ENCODE data around the gene GUCA2B.

GUCA2B gene

GRCh38 chr1:42152907-42153600 lies at the start of gene GUCA2B:
GUCA2B (plus strand) TSS chr1:42153410; CDS start chr1:42153451, 41 bp downstream.
- no peak within 1 kb of the TSS for H3K4me3 ChIP-seq (ENCODE audit: low read depth, low read length)
- no peak for TF ChIP-seq CTCF (IDR thresholded peaks at IDR 0.05; ENCODE audit: borderline replicate concordance, insufficient read depth, low read depth, low read length)

DNA sequence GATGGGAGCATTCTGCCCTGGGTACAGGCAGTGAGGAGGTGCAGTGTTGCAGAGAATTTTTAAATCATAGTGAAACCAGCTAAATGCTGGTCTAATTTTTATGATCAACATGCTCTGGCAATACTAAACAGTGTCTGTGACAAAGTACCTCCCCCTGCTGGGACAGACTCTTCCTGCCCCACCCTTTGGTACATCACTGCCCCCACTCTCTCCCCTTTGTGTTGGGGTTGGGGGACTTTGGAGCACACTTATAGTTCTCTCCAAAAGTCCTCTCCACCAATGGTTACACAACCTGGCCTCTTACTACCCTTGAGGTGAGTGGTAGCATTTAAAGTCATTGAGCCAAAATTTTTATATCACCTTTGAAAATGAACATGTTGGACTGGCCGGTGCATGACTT lies 48.2 kb upstream of the GUCA2B start:
- H3K4me3 ChIP-seq (ENCODE audit: low read depth, low read length) = no peak overlapping the region
- TF ChIP-seq CTCF (IDR thresholded peaks at IDR 0.05; ENCODE audit: borderline replicate concordance, insufficient read depth, low read depth, low read length) = no peak

- H3K4me3 ChIP-seq (ENCODE audit: low read depth, low read length) = no peak overlapping the region
- TF ChIP-seq CTCF (IDR thresholded peaks at IDR 0.05; ENCODE audit: borderline replicate concordance, insufficient read depth, low read depth, low read length) = no peak
These were observed 44.9 kb upstream of the GUCA2B start for GRCh38 chr1:42108309-42108708.

- H3K4me3 ChIP-seq (ENCODE audit: low read depth, low read length) = no peak overlapping the region
- TF ChIP-seq CTCF (IDR thresholded peaks at IDR 0.05; ENCODE audit: borderline replicate concordance, insufficient read depth, low read depth, low read length) = no peak
These were observed 43.6 kb upstream of the GUCA2B start for GRCh38 chr1:42109600-42109999.

DNA sequence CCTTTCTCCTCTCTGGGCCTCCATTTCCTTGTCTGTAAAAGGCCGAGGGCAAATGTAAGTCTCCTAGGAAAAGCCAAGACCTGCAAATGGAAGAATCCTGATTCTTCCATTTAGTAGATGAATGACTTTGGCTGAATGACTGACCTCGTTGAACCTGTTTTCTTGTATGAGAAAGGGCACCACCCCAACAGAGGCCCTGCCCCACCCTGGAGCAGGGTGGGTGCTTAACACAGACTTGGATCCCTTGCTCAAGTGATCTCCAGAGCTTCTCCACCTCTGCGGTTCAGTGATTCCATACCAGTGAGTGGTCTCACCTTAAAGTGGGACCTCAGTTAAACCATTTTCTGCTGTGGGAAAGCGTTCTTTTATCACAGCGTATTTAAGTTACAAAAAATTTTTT lies 39.0 kb upstream of the GUCA2B start:
- TF ChIP-seq CTCF (IDR thresholded peaks at IDR 0.05; ENCODE audit: borderline replicate concordance, insufficient read depth, low read depth, low read length) = no peak
- H3K4me3 ChIP-seq (ENCODE audit: low read depth, low read length) = no peak overlapping the region

DNA sequence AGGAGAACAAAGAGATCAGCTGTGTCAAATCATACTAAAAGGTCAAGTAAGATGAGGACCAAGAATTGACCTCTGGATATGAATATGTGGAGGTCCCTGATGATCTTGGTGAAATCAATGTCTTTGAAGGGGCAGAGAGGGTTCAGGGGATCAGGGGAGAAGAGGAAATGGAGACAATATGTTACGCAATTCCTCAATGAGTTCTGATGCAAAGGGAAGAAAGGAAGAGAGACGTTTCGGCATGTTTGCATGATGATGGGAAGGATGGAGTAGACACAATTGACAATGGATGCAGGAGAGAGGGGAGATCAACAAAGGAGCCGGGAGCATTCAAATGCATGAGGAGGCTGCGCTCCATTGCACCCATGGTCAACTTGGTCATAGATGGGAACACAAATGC lies 36.0 kb upstream of the GUCA2B start:
- no peak for TF ChIP-seq CTCF (IDR thresholded peaks at IDR 0.05; ENCODE audit: borderline replicate concordance, insufficient read depth, low read depth, low read length)
- H3K4me3 ChIP-seq (ENCODE audit: low read depth, low read length) = no peak overlapping the region

GRCh38 chr1:42118125-42118524 lies 35.1 kb upstream of the GUCA2B start:
- TF ChIP-seq CTCF (IDR thresholded peaks at IDR 0.05; ENCODE audit: borderline replicate concordance, insufficient read depth, low read depth, low read length) = no peak

More at GRCh38 chr1:42118125-42118524, 35.1 kb upstream of the GUCA2B start:
- H3K4me3 ChIP-seq (ENCODE audit: low read depth, low read length) = no peak overlapping the region
